HEK293 (cell line): Measurements from ENCODE around the gene ERI3.

ENCODE experiments used
- CTCF ChIA-PET: fragments of 350-600 bp; formaldehyde crosslinking; extraction: SDS; loops from one replicate; lab custom pipeline; 2021; ENCODE audit warnings: antibody characterized with exemption; lab: Yijun Ruan, JAX
- POLR2A ChIA-PET: fragments of 300-600 bp; formaldehyde crosslinking; extraction: SDS; loops from one replicate; lab custom pipeline; 2020; ENCODE audit warnings: antibody characterized with exemption, inconsistent platforms; lab: Yijun Ruan, JAX
- H3K27ac ChIP-seq: fragments of 200-500 bp; sonication (Bioruptor generic); 2 replicates; pipeline ENCODE4 v1.5.1; 2014; ENCODE audit warnings: low read depth, low read length, control low read depth, inconsistent platforms; ENCODE audit errors: extremely low read depth
- H3K36me3 ChIP-seq, 2 experiments: fragments of 200-500 bp in 1 of 2; sonication (Bioruptor generic) in 1 of 2; 1 replicate in 1 of 2; 2 replicates in 1 of 2; pipeline ENCODE4 v1.5.1; 2014 to 2017; ENCODE audit warnings: inconsistent platforms in 2 of 2, low read length in 2 of 2; ENCODE audit not compliant: control insufficient read depth in 2 of 2, insufficient read depth in 1 of 2
- H3K4me1 ChIP-seq: fragments of 200-500 bp; sonication (Bioruptor generic); 2 replicates; pipeline ENCODE4 v1.5.1; 2014; ENCODE audit warnings: mild to moderate bottlenecking, low read length, inconsistent platforms; ENCODE audit not compliant: control insufficient read depth, insufficient read depth
- H3K4me3 ChIP-seq: 2 replicates; pipeline ENCODE4 v1.5.1; 2011; ENCODE audit warnings: low read depth, mild to moderate bottlenecking, control low read depth, low read length, moderate library complexity
- H3K9me3 ChIP-seq: fragments of 200-500 bp; sonication (Bioruptor generic); 2 replicates; pipeline ENCODE4 v1.5.1; 2014; ENCODE audit warnings: low read depth, low read length, inconsistent platforms; ENCODE audit not compliant: control insufficient read depth, insufficient read depth
- BCL11A ChIP-seq: fragments of 450-650 bp; formaldehyde crosslinking; IDR thresholded peaks from 2 replicates; pipeline ENCODE4 v1.5.1; 2016; ENCODE audit warnings: low read depth, missing biosample characterization, missing genetic modification characterization
- GLI4 ChIP-seq: fragments of 450-650 bp; formaldehyde crosslinking; IDR thresholded peaks from 2 replicates; pipeline ENCODE4 v1.5.1; 2016; ENCODE audit warnings: missing biosample characterization, missing genetic modification characterization
- KLF16 ChIP-seq: fragments of 450-650 bp; formaldehyde crosslinking; IDR thresholded peaks from 2 replicates; pipeline ENCODE4 v1.5.1; 2017; ENCODE audit warnings: missing biosample characterization, missing genetic modification characterization
- YY2 ChIP-seq: fragments of 450-650 bp; formaldehyde crosslinking; IDR thresholded peaks from 2 replicates; pipeline ENCODE4 v1.5.1; 2016; ENCODE audit warnings: missing biosample characterization, missing genetic modification characterization
- ZFP41 ChIP-seq: fragments of 450-650 bp; formaldehyde crosslinking; IDR thresholded peaks from 2 replicates; pipeline ENCODE4 v1.5.1; 2016; ENCODE audit warnings: missing biosample characterization, missing genetic modification characterization, borderline replicate concordance
- ZNF10 ChIP-seq: fragments of 450-650 bp; formaldehyde crosslinking; IDR thresholded peaks from 2 replicates; pipeline ENCODE4 v1.5.1; 2017; ENCODE audit warnings: missing biosample characterization, missing genetic modification characterization
- ZNF112 ChIP-seq: fragments of 450-650 bp; formaldehyde crosslinking; IDR thresholded peaks from 2 replicates; pipeline ENCODE4 v1.5.0; 2017; ENCODE audit warnings: missing biosample characterization, missing genetic modification characterization
- ZNF146 ChIP-seq: fragments of 450-650 bp; formaldehyde crosslinking; IDR thresholded peaks from 2 replicates; pipeline ENCODE4 v1.5.1; 2016; ENCODE audit warnings: missing biosample characterization, missing genetic modification characterization
- ZNF341 ChIP-seq: fragments of 450-650 bp; formaldehyde crosslinking; IDR thresholded peaks from 2 replicates; pipeline ENCODE4; 2016; ENCODE audit warnings: low read depth, missing biosample characterization, missing genetic modification characterization
- ZNF354C ChIP-seq: fragments of 450-650 bp; formaldehyde crosslinking; IDR thresholded peaks from 2 replicates; pipeline ENCODE4 v1.5.1; 2016; ENCODE audit warnings: missing biosample characterization, missing genetic modification characterization, low read depth, borderline replicate concordance
- ZNF404 ChIP-seq: fragments of 450-650 bp; formaldehyde crosslinking; IDR thresholded peaks from 2 replicates; pipeline ENCODE4 v1.5.1; 2017; ENCODE audit warnings: missing biosample characterization, missing genetic modification characterization
- ZNF521 ChIP-seq: fragments of 450-650 bp; formaldehyde crosslinking; IDR thresholded peaks from 2 replicates; pipeline ENCODE4 v1.5.1; 2017; ENCODE audit warnings: missing biosample characterization, mild to moderate bottlenecking, missing genetic modification characterization
- ZNF529 ChIP-seq: fragments of 450-650 bp; formaldehyde crosslinking; IDR thresholded peaks from 2 replicates; pipeline ENCODE4 v1.5.1; 2017; ENCODE audit warnings: missing genetic modification characterization, missing biosample characterization; ENCODE audit not compliant: insufficient replicate concordance
- ZNF530 ChIP-seq: fragments of 450-650 bp; formaldehyde crosslinking; IDR thresholded peaks from 2 replicates; pipeline ENCODE4 v1.5.1; 2016; ENCODE audit warnings: low read depth, missing biosample characterization, missing genetic modification characterization
- ZNF548 ChIP-seq: fragments of 450-650 bp; formaldehyde crosslinking; IDR thresholded peaks from 2 replicates; pipeline ENCODE4 v1.5.1; 2016; ENCODE audit warnings: missing biosample characterization, missing genetic modification characterization
- ZNF555 ChIP-seq: fragments of 450-650 bp; formaldehyde crosslinking; conservative IDR thresholded peaks from 2 replicates; pipeline ENCODE4 v1.5.1; 2017; ENCODE audit warnings: missing biosample characterization, mild to moderate bottlenecking, missing genetic modification characterization, inconsistent platforms
- ZNF585B ChIP-seq: fragments of 450-650 bp; formaldehyde crosslinking; IDR thresholded peaks from 2 replicates; pipeline ENCODE4 v1.5.1; 2016; ENCODE audit warnings: missing biosample characterization, missing genetic modification characterization
- ZNF596 ChIP-seq: fragments of 450-650 bp; IDR thresholded peaks from 2 replicates; pipeline ENCODE4 v1.5.0; 2018; ENCODE audit warnings: missing biosample characterization, mild to moderate bottlenecking, missing genetic modification characterization, moderate library complexity
- ZNF76 ChIP-seq: fragments of 450-650 bp; formaldehyde crosslinking; IDR thresholded peaks from 2 replicates; pipeline ENCODE4; 2016; ENCODE audit warnings: low read depth, missing biosample characterization, missing genetic modification characterization, borderline replicate concordance
- TF ChIP-seq, protein P1 (sequence below): fragments of 450-650 bp; formaldehyde crosslinking; IDR thresholded peaks from 2 replicates; pipeline ENCODE4 v1.5.1; 2016; ENCODE audit warnings: missing biosample characterization, missing genetic modification characterization
- TF ChIP-seq, protein P2 (sequence below): fragments of 450-650 bp; formaldehyde crosslinking; IDR thresholded peaks from 2 replicates; pipeline ENCODE4 v1.5.1; 2016; ENCODE audit warnings: missing biosample characterization, missing genetic modification characterization
- TF ChIP-seq, protein P3 (sequence below): IDR thresholded peaks from 2 replicates; pipeline ENCODE4 v1.6.1; 2011; ENCODE audit warnings: mild to moderate bottlenecking, low read depth, low read length, borderline replicate concordance
- TF ChIP-seq, protein P4 (sequence below): fragments of 450-650 bp; formaldehyde crosslinking; IDR thresholded peaks from 2 replicates; pipeline ENCODE4 v1.5.1; 2017; ENCODE audit warnings: missing biosample characterization, missing genetic modification characterization
- TF ChIP-seq, protein P5 (sequence below): fragments of 450-650 bp; formaldehyde crosslinking; optimal IDR thresholded peaks from 2 replicates; pipeline ENCODE3; 2016; ENCODE audit warnings: missing biosample characterization, mild to moderate bottlenecking, missing genetic modification characterization
- TF ChIP-seq, protein P6 (sequence below): fragments of 450-650 bp; IDR thresholded peaks from 2 replicates; pipeline ENCODE4 v1.5.1; 2018; ENCODE audit warnings: missing biosample characterization, missing genetic modification characterization

The ERI3 gene

DNA sequence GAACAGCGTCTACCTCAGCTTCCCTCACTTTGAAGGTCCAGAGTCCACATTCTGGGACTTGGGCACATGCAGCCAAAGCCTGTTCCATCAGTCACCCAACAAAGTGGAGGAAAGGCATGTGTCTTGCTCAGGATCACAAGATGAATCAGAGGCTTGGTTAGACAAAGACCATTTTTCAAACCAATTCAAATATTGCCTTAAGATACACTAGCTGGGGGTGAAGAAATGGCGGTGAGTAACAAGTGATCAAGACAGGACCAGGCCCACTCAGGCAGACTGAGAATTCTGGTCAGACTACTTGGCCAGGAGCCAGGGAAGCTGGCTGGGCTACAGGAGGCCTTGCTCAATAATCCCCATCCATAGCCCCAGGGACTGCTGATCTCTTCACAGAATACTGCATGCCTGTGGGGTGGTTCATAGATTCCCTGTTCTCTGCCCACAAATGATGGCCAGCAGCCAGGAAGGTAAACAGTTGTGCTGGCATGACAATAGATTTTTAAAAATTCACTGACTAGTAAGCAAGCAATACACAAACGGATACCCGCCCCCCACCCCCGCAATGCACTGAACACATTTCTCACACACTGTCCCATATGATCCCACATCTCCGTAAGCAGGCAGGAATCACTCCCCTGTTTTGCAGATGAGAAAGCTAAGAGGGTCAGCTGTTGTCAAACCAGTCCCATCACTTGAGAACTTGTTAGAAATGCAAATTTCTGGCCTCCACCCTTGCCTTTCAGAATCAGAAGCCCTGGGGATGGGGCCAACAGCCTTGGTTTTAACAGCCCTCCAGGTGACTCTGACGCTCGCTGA lies 27.2 kb downstream of the ERI3 start (continued):
- TF ChIP-seq, protein P1, sequence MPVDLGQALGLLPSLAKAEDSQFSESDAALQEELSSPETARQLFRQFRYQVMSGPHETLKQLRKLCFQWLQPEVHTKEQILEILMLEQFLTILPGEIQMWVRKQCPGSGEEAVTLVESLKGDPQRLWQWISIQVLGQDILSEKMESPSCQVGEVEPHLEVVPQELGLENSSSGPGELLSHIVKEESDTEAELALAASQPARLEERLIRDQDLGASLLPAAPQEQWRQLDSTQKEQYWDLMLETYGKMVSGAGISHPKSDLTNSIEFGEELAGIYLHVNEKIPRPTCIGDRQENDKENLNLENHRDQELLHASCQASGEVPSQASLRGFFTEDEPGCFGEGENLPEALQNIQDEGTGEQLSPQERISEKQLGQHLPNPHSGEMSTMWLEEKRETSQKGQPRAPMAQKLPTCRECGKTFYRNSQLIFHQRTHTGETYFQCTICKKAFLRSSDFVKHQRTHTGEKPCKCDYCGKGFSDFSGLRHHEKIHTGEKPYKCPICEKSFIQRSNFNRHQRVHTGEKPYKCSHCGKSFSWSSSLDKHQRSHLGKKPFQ (tag by site-specific recombination), result peak; percentile 70
- TF ChIP-seq, protein P2, sequence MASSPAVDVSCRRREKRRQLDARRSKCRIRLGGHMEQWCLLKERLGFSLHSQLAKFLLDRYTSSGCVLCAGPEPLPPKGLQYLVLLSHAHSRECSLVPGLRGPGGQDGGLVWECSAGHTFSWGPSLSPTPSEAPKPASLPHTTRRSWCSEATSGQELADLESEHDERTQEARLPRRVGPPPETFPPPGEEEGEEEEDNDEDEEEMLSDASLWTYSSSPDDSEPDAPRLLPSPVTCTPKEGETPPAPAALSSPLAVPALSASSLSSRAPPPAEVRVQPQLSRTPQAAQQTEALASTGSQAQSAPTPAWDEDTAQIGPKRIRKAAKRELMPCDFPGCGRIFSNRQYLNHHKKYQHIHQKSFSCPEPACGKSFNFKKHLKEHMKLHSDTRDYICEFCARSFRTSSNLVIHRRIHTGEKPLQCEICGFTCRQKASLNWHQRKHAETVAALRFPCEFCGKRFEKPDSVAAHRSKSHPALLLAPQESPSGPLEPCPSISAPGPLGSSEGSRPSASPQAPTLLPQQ, result peak; percentile 74; the same call in 1 of the 2 replicates
- TF ChIP-seq, protein P3, sequence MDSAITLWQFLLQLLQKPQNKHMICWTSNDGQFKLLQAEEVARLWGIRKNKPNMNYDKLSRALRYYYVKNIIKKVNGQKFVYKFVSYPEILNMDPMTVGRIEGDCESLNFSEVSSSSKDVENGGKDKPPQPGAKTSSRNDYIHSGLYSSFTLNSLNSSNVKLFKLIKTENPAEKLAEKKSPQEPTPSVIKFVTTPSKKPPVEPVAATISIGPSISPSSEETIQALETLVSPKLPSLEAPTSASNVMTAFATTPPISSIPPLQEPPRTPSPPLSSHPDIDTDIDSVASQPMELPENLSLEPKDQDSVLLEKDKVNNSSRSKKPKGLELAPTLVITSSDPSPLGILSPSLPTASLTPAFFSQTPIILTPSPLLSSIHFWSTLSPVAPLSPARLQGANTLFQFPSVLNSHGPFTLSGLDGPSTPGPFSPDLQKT, result no peak
- TF ChIP-seq ZFP41 (tag by site-specific recombination), result no peak
- TF ChIP-seq BCL11A (tag by site-specific recombination), result no peak
- no peak for TF ChIP-seq ZNF10 (tag by site-specific recombination)
- no peak for TF ChIP-seq ZNF548
- TF ChIP-seq ZNF529, result no peak
- TF ChIP-seq, protein P4, sequence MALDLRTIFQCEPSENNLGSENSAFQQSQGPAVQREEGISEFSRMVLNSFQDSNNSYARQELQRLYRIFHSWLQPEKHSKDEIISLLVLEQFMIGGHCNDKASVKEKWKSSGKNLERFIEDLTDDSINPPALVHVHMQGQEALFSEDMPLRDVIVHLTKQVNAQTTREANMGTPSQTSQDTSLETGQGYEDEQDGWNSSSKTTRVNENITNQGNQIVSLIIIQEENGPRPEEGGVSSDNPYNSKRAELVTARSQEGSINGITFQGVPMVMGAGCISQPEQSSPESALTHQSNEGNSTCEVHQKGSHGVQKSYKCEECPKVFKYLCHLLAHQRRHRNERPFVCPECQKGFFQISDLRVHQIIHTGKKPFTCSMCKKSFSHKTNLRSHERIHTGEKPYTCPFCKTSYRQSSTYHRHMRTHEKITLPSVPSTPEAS (tag by site-specific recombination), result no peak
- no peak for TF ChIP-seq ZNF585B (tag by site-specific recombination)
- no peak for TF ChIP-seq ZNF404

DNA sequence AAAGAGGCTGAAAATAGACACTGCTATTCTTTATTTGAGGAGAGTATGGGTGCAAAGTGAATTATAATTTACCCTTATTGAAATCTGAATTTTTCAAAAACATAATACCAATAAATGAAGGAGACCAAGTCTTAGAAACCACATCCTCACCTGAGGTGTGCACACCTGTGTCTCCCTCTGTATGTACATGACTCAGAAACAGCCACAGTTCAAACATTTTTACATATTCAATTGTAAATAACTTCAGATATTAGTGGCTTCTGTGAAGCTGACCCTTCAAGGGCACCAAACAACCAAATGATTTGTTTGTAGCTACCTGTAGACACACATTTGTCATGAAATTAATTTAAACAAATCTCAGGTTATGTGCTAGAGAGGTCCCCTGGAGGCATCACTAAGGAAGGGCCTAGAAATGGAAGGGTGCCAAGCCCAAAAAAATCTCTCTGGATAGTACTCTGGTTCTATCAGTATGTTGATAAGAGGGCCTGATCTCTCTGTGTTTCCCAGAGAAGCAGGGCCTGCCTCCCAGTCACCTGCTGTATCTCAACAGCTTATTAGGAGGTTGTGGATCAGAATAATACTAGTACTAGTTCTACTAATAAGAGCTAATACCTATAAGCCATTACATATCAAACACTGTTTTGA lies 28.1 kb downstream of the ERI3 start:
- Histone ChIP-seq H3K4me1 (peaks cover 32% of the 10 kb centered on the region), H3K27ac (peak overlapping the region; percentile 50), H3K9me3 (no peaks in the 10 kb centered on the region)
- TF ChIP-seq KLF16 (tag by site-specific recombination) (no peak), ZNF530 (no peak), ZNF112 (no peak), ZNF555 (tag by site-specific recombination) (no peak), ZNF341 (no peak), ZNF146 (tag by site-specific recombination) (no peak), YY2 (tag by site-specific recombination) (no peak), ZNF354C (tag by site-specific recombination) (no peak), ZNF76 (tag by site-specific recombination) (no peak), GLI4 (tag by site-specific recombination) (no peak), ZNF596 (no peak), ZNF521 (tag by site-specific recombination) (no peak)
- TF ChIP-seq, protein P5, sequence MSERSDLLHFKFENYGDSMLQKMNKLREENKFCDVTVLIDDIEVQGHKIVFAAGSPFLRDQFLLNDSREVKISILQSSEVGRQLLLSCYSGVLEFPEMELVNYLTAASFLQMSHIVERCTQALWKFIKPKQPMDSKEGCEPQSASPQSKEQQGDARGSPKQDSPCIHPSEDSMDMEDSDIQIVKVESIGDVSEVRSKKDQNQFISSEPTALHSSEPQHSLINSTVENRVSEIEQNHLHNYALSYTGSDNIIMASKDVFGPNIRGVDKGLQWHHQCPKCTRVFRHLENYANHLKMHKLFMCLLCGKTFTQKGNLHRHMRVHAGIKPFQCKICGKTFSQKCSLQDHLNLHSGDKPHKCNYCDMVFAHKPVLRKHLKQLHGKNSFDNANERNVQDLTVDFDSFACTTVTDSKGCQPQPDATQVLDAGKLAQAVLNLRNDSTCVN (tag by site-specific recombination), result no peak
- TF ChIP-seq, protein P6, sequence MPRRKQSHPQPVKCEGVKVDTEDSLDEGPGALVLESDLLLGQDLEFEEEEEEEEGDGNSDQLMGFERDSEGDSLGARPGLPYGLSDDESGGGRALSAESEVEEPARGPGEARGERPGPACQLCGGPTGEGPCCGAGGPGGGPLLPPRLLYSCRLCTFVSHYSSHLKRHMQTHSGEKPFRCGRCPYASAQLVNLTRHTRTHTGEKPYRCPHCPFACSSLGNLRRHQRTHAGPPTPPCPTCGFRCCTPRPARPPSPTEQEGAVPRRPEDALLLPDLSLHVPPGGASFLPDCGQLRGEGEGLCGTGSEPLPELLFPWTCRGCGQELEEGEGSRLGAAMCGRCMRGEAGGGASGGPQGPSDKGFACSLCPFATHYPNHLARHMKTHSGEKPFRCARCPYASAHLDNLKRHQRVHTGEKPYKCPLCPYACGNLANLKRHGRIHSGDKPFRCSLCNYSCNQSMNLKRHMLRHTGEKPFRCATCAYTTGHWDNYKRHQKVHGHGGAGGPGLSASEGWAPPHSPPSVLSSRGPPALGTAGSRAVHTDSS, result no peak
- TF ChIP-seq, all 188 proteins: peak for 0
- Histone ChIP-seq H3K36me3 (peaks cover 0 to 32% of the 10 kb centered on the region in 2 experiments; a peak in 1 of 3 replicates), H3K4me3 (no peak overlapping the region)
- ChIA-PET POLR2A (interaction anchor here (0.6 kb wide), 1 partner anchor 956 kb away, joined by 3 read pairs; no protein-coding TSS in a partner anchor), CTCF (interaction anchor here (0.6 to 2.8 kb wide), 8 partner anchors 9 to 561 kb away, joined by 3 to 13 read pairs (median 4); no protein-coding TSS in a partner anchor)
